Subcutaneous adipose tissue (tissue), 4 donors: Measurements from ENCODE around the gene GPR82. TPM values are rescaled to one million over a fixed set of nuclear protein-coding genes. Genes with fewer than 3 reads are reported as not detected.

ENCODE experiments used
- total RNA-seq, 4 donors: library from RNA; depleted of rRNA; stranded (reverse); fragments of >200 nt; gene quantifications; one replicate each; pipeline ENCODE4 v1.1.0, GENCODE V29; 2016
- TF ChIP-seq, protein P1 (sequence below): fragments of 450-650 bp; IDR thresholded peaks from one replicate; pipeline ENCODE4 v1.5.1; 2016; ENCODE audit warnings: low read depth, mild to moderate bottlenecking, control low read depth, antibody characterized with exemption, moderate library complexity

The GPR82 gene
- total RNA-seq, 4 donors from 2014 or later: 0.16 to 1.4 (median 0.30) TPM

DNA sequence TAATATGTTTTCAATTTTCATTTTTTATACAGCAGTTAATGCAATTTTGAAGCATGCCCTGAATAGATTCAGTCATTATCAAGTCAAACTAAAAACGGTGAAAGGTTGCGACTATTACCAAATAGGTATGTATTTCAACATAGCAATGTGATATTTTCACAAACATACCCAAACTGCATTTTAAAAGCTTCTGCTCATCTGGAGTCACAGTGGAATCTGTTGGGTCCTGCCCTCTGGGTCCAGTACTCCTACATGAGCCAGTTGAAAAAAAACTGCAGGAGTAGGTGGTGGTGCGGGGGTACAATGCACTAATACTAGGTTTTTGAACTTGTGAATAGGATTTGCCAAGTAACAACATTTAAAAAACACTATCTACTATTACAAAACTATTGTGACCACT lies 34.3 kb upstream of the GPR82 start:
- TF ChIP-seq, protein P1, sequence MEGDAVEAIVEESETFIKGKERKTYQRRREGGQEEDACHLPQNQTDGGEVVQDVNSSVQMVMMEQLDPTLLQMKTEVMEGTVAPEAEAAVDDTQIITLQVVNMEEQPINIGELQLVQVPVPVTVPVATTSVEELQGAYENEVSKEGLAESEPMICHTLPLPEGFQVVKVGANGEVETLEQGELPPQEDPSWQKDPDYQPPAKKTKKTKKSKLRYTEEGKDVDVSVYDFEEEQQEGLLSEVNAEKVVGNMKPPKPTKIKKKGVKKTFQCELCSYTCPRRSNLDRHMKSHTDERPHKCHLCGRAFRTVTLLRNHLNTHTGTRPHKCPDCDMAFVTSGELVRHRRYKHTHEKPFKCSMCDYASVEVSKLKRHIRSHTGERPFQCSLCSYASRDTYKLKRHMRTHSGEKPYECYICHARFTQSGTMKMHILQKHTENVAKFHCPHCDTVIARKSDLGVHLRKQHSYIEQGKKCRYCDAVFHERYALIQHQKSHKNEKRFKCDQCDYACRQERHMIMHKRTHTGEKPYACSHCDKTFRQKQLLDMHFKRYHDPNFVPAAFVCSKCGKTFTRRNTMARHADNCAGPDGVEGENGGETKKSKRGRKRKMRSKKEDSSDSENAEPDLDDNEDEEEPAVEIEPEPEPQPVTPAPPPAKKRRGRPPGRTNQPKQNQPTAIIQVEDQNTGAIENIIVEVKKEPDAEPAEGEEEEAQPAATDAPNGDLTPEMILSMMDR: no peak

DNA sequence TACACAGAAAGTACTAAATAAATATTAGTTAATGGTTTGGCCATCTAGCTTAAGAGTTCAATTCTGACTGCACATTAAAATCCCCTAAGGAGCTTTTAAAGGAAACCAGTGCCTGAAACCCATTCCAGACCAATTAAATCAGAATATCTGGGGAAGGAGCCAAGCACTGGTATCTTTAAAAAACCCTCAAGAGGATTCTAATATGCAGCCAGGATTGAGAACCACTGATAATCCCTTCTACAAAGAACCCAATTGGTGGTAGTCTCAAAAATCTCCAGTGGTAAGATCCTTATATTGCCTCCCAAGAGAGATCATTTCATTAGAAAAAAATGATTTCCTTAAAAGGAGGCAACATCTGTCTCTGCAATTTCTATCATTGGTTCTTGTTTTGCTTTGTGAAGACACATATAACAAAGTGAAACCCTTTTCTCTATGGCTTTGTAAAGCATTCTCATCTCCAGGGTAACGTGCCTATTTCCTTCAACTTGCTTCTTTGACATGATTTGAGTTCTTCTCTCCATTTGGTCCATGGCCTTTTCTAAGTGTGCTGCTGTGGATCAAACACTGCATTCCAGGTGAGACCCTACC lies 31.7 kb upstream of the GPR82 start:
- TF ChIP-seq, protein P1: no peak

DNA sequence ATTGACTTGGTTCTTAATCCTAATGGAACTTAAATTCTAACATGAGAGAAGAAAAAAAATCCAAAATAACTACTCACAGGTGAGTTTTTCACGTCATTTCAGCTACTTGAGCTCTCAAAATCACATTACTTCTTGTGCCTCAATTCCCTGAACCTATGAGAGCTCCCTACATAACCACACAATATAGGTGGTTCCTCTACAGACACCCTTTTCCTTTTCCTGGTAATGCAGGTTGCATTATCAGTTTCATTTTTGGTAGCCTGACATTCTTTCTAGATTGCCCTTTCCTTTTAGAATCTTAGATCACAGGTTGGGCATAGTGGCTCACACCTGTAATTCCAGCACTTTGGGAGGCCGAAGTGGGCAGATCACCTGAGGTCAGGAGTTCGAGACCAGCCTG lies 31.0 kb upstream of the GPR82 start:
- TF ChIP-seq, protein P1: no peak

DNA sequence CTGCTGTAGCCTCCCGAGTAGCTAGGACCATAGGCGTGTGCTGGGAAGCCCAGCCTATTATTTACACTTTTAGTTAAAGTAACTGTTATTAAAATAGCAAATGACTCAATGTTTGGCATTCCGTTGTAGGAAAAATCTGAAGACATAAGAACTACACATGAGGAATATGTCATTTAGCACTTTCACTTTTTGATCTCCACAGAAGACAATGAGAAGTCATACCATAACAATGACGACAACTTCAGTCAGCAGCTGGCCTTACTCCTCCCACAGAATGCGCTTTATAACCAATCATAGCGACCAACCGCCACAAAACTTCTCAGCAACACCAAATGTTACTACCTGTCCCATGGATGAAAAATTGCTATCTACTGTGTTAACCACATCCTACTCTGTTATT lies 28.6 kb upstream of the GPR82 start:
- TF ChIP-seq, protein P1: no peak

DNA sequence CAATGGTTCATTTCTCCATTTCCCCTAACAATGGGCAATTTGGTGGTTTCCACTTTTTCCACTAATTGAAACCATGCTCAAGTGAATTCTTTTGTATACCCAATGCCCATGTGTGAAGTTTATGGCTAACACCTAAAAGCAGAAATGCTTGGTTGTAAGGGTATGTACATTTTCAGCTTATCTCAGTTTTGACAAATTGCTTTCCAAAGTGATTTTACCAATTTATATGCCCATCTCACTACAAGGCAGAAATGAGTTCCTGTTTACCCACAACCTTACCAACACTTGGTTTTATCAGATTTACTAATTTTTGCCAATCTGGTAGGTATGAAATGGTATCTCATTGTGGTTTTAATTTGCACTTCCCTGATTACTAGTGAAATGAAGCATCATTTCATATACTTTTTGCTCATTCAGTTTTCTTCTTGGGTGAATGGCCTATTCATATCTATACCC lies 20.4 kb upstream of the GPR82 start:
- TF ChIP-seq, protein P1: no peak

DNA sequence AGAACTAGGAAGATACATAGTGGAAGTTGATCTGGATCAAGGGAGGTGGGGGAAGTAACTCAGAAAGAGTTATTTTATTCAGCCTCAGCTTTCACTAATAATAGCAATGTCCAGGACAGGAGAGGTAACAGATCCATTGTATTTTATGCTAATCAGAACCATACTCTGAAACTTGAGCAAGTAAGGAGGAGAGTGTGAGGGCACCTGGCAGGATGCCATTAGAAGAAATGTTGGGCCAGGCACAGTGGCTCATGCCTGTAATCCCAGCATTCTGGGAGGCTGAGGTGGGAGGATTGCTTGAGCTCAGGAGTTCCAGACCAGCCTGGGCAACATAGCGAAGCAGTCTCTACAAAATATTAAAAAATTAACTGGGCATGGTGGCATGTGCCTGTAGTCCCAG lies 18.9 kb upstream of the GPR82 start:
- TF ChIP-seq, protein P1: no peak

DNA sequence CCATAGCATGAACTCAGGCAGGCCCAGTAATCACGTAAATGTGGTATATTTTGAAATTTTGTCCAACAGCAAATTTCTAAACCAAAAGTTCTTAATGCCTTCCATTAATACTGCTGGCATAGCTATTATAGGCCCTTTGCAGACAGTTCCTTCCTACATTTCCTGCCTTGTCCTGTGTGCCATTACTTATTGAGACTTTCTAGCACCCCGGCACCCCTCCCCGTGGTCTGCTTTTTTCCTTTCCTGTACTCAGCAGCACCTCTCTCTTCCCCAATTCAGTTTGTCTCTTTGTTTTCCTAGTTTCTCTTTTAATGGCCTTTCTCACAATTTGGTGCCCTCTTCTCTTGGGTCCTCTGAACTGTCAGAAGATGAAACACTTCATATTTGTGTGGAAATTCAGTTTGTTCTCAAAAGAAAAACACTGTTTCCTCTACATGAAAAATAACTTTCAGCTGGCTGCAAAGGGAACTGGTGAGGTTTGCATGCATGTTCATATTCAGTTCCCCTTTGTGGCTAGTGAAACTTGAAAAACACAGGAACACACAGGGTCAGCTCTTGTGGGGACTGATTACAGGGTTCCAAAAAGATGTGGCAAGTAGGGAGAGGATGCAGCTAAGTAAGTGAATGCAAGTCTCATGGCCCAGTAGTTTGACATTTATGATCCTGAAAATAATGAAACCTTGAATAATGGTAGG lies 18.2 kb upstream of the GPR82 start:
- TF ChIP-seq, protein P1: no peak
